Adipocyte (in vitro differentiated cells): ENCODE results near the gene ST6GALNAC4.

ENCODE experiments used
- DNase-seq: peaks from one replicate; pipeline ENCODE4 v3.0.0-alpha.2; 2015; ENCODE audit warnings: low read depth
- H3K27me3 ChIP-seq: replicated peaks from 2 replicates; pipeline ENCODE4 v1.7.0; 2013; ENCODE audit warnings: mild to moderate bottlenecking, low read length, moderate library complexity; ENCODE audit not compliant: control insufficient read depth, insufficient read depth
- H3K36me3 ChIP-seq: 2 replicates; pipeline ENCODE4 v1.7.0; 2013; ENCODE audit warnings: low read length, mild to moderate bottlenecking, moderate library complexity; ENCODE audit not compliant: control insufficient read depth, insufficient read depth, severe bottlenecking
- H3K4me1 ChIP-seq: 2 replicates; pipeline ENCODE4 v1.7.0; 2013; ENCODE audit warnings: mild to moderate bottlenecking, low read length, moderate library complexity; ENCODE audit not compliant: control insufficient read depth, insufficient read depth
- H3K4me3 ChIP-seq: 2 replicates; pipeline ENCODE4 v1.7.0; 2013; ENCODE audit warnings: mild to moderate bottlenecking, low read length, moderate library complexity
- H3K9ac ChIP-seq: 2 replicates; pipeline ENCODE4 v1.7.0; 2013; ENCODE audit warnings: mild to moderate bottlenecking, low read length, moderate library complexity
- H3K9me3 ChIP-seq: 2 replicates; pipeline ENCODE4 v1.7.0; 2013; ENCODE audit warnings: mild to moderate bottlenecking, low read length, moderate library complexity; ENCODE audit not compliant: control insufficient read depth

ST6GALNAC4 gene

DNA sequence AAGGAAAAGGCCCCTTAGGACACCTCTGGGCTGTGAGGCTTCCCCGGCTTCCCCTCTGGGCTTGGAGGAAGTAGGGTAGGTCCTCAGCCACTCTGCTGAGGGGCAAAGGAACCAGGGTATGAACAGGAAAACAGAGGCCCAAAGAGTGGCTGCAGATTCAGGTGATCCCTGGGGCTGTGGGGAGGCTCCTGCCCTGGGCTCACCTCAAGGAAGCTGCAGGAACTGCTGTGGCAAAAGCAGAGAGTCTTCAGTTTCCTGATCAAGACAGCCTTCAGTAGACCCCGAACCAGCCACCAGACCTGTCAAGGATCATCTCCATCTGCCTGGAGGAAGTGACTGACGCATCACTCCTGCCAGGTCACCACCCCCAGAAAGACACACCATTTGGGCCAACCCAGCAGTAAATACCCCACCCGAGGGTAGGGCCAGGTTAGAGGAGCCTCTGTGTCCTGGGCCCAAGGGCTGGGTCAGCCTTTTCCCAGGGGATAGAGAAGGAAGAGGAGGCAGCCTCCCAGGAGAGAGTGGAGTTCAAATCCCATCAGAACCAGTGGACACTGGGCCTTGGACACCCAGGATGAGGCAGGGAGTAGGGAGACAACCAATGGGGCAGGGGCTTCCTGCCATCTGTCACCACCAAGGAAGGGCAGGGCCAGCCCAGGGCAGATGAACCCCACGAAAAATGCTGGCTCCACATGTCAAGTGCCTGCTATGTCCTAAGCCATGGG is 11.7 kb downstream of the ST6GALNAC4 start:
- Histone ChIP-seq H3K9ac (peak overlapping the region; percentile 69), H3K4me3 (no peak overlapping the region), H3K27me3 (no peaks in the 10 kb centered on the region), H3K36me3 (peaks cover 21% of the 10 kb centered on the region), H3K4me1 (peaks cover 53% of the 10 kb centered on the region), H3K9me3 (no peaks in the 10 kb centered on the region)
- DNase-seq: no peak

DNA sequence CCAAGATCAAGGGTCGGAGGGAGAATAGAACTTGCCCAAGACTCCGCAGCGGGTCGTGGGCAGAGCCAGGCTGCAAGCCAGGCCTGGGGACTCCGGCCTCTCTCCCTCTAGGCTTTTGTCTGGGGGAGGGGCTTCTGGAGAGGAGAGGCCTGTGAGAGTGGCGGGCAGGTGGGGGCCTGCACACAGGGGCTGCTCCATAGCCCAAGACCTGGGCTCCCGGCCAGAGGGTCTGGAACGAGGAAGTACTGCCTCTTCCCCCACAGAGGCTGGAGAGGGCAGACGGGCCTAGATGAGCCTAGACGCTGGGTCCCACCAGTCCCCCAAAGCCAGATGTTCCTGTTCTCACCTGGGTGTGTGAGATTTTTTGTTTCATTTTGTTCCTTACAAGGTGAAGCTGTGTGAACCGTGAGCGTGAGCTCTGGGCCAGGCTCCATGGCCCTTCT is 12.3 kb downstream of the ST6GALNAC4 start:
- peaks cover 59% of the 10 kb centered on the region for H3K4me1 ChIP-seq
- peaks cover 16% of the 10 kb centered on the region for H3K36me3 ChIP-seq
- no peaks in the 10 kb centered on the region for H3K27me3 ChIP-seq
- no peaks in the 10 kb centered on the region for H3K9me3 ChIP-seq
- H3K4me3 ChIP-seq: no peak overlapping the region
- DNase-seq: no peak
- H3K9ac ChIP-seq: peak overlapping the region; percentile 69

DNA sequence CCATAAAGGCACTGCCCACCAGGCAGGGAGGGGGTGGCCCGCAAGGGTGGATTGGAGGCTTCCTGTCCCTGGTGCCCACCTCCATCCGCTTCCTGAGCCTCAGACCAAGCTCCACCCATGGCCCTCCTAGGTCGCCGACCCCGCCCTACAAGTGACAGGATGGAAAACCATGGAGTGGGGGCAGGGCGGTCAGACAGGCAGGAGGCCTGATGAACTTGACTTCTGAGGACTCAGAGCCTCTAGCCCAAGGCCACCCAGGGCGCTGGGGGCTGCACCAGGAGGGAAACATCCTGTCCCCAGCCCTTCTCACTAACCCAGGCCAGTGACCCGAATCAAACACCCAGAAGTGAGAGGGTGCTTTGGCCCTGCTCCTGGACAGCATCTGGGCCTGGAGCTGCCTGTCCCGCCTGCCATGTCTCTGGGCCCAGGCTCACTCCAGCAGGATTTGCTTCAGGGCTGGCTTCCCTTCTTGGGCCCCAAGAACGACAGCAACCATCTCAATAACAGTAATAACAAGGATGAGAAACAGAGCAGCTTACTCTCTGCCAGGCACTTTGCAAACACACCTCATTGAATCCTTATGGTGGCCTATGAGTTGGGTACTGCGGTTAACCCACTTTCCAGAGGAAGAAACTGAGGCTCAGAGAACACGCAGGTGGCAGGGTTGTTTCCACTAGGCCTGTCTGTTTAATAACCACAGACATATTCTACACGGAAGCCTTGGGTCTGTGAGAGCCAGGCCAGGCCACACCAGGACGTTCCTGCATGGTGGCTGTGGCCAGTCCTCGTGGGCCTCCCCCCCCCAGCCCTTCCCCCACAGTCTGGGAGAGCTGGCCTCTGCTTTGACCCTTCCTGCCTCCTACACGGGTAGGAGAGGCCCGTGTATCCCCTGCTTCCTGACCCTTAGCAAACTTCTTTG is 13.0 kb downstream of the ST6GALNAC4 start:
- Histone ChIP-seq H3K4me3 (no peak overlapping the region), H3K9me3 (no peaks in the 10 kb centered on the region), H3K36me3 (peaks cover 12% of the 10 kb centered on the region), H3K27me3 (no peaks in the 10 kb centered on the region), H3K9ac (peak overlapping the region; percentile 60), H3K4me1 (peaks cover 59% of the 10 kb centered on the region)
- DNase-seq: no peak

- no peaks in the 10 kb centered on the region for H3K9me3 ChIP-seq
- H3K36me3 ChIP-seq: peaks cover 21% of the 10 kb centered on the region
- peaks cover 52% of the 10 kb centered on the region for H3K4me1 ChIP-seq
- peak within 1 kb of the TSS; percentile 100 for H3K9ac ChIP-seq
- peak; percentile 94 for DNase-seq
- peak within 1 kb of the TSS; percentile 92 for H3K4me3 ChIP-seq
- no peaks in the 10 kb centered on the region for H3K27me3 ChIP-seq
Observed at GRCh38 chr9:127899128-127899943, 17.5 kb downstream of the ST6GALNAC4 start, which contains the start of gene ST6GALNAC6. TSS of gene ST6GALNAC6 (minus strand) at chr9:127899603. CDS start at chr9:127897981, 1,622 bp downstream.

- Histone ChIP-seq H3K27me3 (no peaks in the 10 kb centered on the region), H3K36me3 (peaks cover 29% of the 10 kb centered on the region), H3K9me3 (no peaks in the 10 kb centered on the region), H3K4me3 (peak overlapping the region; percentile 92), H3K4me1 (peaks cover 45% of the 10 kb centered on the region), H3K9ac (peak overlapping the region; percentile 100)
- peak; percentile 75 for DNase-seq
Observed at GRCh38 chr9:127898433-127899127, 18.3 kb downstream of the ST6GALNAC4 start.

GRCh38 chr9:127897193-127897692 is 19.6 kb downstream of the ST6GALNAC4 start:
- H3K9ac ChIP-seq: peak overlapping the region; percentile 100
- peak overlapping the region; percentile 92 for H3K4me3 ChIP-seq
- H3K27me3 ChIP-seq: no peaks in the 10 kb centered on the region
- H3K36me3 ChIP-seq: peaks cover 42% of the 10 kb centered on the region
- H3K9me3 ChIP-seq: no peaks in the 10 kb centered on the region
- peak; percentile 91 for DNase-seq
- peaks cover 39% of the 10 kb centered on the region for H3K4me1 ChIP-seq

DNA sequence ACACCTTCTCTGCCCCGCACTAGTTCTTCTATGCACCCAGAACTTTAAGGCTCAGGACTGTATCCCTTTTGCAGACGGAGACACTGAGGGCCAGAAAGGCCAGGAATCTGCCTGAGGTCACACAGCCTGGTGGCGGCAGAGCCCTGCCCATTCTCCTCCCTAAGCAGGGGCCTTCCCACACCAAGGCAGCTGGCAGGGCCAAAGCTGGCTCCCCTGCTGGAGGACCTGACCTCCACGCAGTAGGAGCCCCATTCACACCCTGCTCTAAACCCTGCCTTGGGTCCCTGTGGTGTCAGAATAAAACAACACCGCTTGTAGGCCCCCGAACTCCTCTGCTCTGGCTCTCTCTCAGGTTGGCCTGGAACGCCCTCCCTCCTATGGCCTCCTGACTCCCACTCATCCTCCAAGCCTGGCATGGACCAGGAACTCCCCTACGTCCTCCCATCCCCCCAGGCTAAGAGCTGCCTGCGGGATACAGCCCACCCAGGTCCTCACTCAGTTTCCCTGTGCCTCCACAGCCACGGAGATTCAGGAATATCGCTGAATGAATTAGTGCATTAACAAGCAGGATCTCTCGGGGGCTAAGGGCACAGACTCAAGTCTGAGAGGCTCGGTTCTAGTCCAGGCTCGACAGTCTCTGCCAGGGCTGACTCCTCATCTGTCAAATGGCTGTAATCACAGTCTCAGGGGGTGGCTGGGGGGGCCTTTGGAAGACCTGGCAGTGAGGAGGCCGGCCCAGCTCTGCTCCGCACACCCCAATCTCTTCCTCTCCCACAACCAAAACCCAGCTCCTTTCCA is 20.2 kb downstream of the ST6GALNAC4 start:
- H3K9me3 ChIP-seq: no peaks in the 10 kb centered on the region
- H3K4me3 ChIP-seq: peak overlapping the region; percentile 81
- no peak for DNase-seq
- peak overlapping the region; percentile 89 for H3K9ac ChIP-seq
- peaks cover 46% of the 10 kb centered on the region for H3K36me3 ChIP-seq
- peaks cover 35% of the 10 kb centered on the region for H3K4me1 ChIP-seq
- no peaks in the 10 kb centered on the region for H3K27me3 ChIP-seq

GRCh38 chr9:127895811-127896210 is 21.0 kb downstream of the ST6GALNAC4 start:
- H3K4me1 ChIP-seq: peaks cover 32% of the 10 kb centered on the region
- peaks cover 52% of the 10 kb centered on the region for H3K36me3 ChIP-seq
- peak overlapping the region; percentile 89 for H3K9ac ChIP-seq
- no peak for DNase-seq
- no peaks in the 10 kb centered on the region for H3K9me3 ChIP-seq
- H3K27me3 ChIP-seq: no peaks in the 10 kb centered on the region
- H3K4me3 ChIP-seq: peak overlapping the region; percentile 81

DNA sequence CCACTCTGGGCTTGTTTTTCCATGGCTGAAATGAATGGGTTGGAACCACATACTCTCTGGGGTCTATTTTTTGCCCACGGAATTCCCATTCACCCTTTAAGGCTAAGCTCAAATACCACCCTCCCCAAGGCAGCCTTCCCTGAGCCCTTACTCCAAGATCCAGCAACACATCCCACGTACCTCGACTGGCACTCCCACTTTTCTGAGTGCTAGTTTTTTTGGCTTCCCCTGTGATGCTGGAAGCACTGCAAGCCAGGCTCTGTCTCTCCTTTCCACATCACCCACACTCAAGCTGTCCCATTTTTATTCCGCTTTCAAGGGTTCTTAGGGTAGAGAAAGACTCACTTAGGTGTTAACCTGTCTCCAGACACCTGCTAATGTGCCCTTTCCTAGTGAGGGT is 23.4 kb downstream of the ST6GALNAC4 start:
- Histone ChIP-seq H3K4me3 (no peak overlapping the region), H3K27me3 (no peaks in the 10 kb centered on the region), H3K9ac (no peak overlapping the region), H3K9me3 (no peaks in the 10 kb centered on the region), H3K36me3 (peaks cover 75% of the 10 kb centered on the region), H3K4me1 (peaks cover 25% of the 10 kb centered on the region)
- no peak for DNase-seq

DNA sequence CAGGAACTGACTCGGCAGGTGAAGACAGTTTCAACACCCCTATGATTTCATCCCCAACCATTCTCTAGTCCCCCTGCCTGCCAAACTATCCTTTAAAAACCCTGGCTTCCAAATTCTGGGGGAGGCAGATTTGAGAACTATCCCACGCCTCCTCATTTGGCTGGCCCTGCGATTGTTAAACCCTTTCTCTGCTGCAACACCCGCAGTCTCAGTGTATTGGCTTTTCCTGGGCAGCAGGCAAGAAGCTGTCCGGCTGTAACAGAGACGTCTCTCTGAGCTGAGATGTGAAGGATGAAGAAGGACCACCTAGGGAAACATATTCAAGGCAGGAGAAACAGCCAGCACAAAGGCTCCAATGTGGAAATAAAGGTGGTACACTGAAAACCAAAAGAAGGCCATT is 24.0 kb downstream of the ST6GALNAC4 start:
- Histone ChIP-seq H3K36me3 (peaks cover 78% of the 10 kb centered on the region), H3K9ac (no peak overlapping the region), H3K4me1 (peaks cover 23% of the 10 kb centered on the region), H3K9me3 (no peaks in the 10 kb centered on the region), H3K27me3 (no peaks in the 10 kb centered on the region), H3K4me3 (no peak overlapping the region)
- no peak for DNase-seq
